H9 (cell line): Measurements from ENCODE around the gene DERA. TPM values are rescaled to one million over a fixed set of nuclear protein-coding genes. Genes with fewer than 3 reads are reported as not detected.
"Not testable (repeated sequence)": the region's sequence is repeated elsewhere in the genome, so short reads cannot be mapped to it uniquely, and the experiment has no call there.

Experiments used
- DNase-seq: peaks from one replicate; pipeline ENCODE4 v3.0.0-alpha.2; 2017
- H2AFZ ChIP-seq: one replicate; pipeline ENCODE4 v1.6.1; 2013; ENCODE audit warnings: mild to moderate bottlenecking, low read length, control low read depth, moderate library complexity
- H2AK5ac ChIP-seq: 2 replicates; pipeline ENCODE4 v1.6.1; 2013; ENCODE audit warnings: low read length, control low read depth, mixed read lengths; ENCODE audit not compliant: insufficient read length
- H2BK120ac ChIP-seq: one replicate; pipeline ENCODE4 v1.6.1; 2013; ENCODE audit warnings: low read depth, mild to moderate bottlenecking, low read length, control low read depth, inconsistent platforms; ENCODE audit not compliant: poor library complexity, severe bottlenecking
- H2BK12ac ChIP-seq: 2 replicates; pipeline ENCODE4 v1.6.1; 2013; ENCODE audit warnings: low read length, control low read depth, mixed read lengths, low read depth; ENCODE audit not compliant: insufficient read length
- H2BK15ac ChIP-seq: 2 replicates; pipeline ENCODE4 v1.6.1; 2013; ENCODE audit warnings: low read depth, low read length, control low read depth
- H2BK20ac ChIP-seq: one replicate; pipeline ENCODE4 v1.6.1; 2013; ENCODE audit warnings: low read depth, mild to moderate bottlenecking, low read length, control low read depth, inconsistent platforms; ENCODE audit not compliant: poor library complexity, severe bottlenecking
- H2BK5ac ChIP-seq: 2 replicates; pipeline ENCODE4 v1.6.1; 2013; ENCODE audit warnings: low read length, control low read depth, mixed read lengths; ENCODE audit not compliant: insufficient read length
- H3K14ac ChIP-seq: 2 replicates; pipeline ENCODE4 v1.6.1; 2013; ENCODE audit warnings: low read length, control low read depth; ENCODE audit not compliant: insufficient read depth
- H3K18ac ChIP-seq: 2 replicates; pipeline ENCODE4 v1.6.1; 2013; ENCODE audit warnings: low read depth, mild to moderate bottlenecking, mixed read lengths, low read length, control low read depth; ENCODE audit not compliant: insufficient read length
- H3K23ac ChIP-seq: 2 replicates; pipeline ENCODE4 v1.6.1; 2013; ENCODE audit warnings: low read length, control low read depth, mixed read lengths, low read depth; ENCODE audit not compliant: insufficient read length
- H3K23me2 ChIP-seq: 2 replicates; pipeline ENCODE4 v1.6.1; 2013; ENCODE audit warnings: low read depth, mild to moderate bottlenecking, mixed read lengths, low read length, control low read depth; ENCODE audit not compliant: insufficient read length, poor library complexity, severe bottlenecking
- H3K27ac ChIP-seq: 2 replicates; pipeline ENCODE4 v1.5.1; 2013; ENCODE audit warnings: low read length, control low read depth, mixed read lengths, low read depth; ENCODE audit not compliant: insufficient read length
- H3K27me3 ChIP-seq: 2 replicates; pipeline ENCODE4 v1.6.1; 2013; ENCODE audit warnings: low read length, control low read depth, inconsistent platforms; ENCODE audit not compliant: insufficient read depth
- H3K4ac ChIP-seq: 2 replicates; pipeline ENCODE4 v1.6.1; 2013; ENCODE audit warnings: low read depth, mild to moderate bottlenecking, control low read depth, inconsistent platforms, low read length, moderate library complexity
- H3K4me1 ChIP-seq: 2 replicates; pipeline ENCODE4 v1.6.1; 2013; ENCODE audit warnings: low read length, control low read depth, inconsistent platforms; ENCODE audit not compliant: insufficient read depth
- H3K4me2 ChIP-seq: 2 replicates; pipeline ENCODE4 v1.6.1; 2013; ENCODE audit warnings: low read length, control low read depth, mixed read lengths; ENCODE audit not compliant: insufficient read length, insufficient read depth
- H3K56ac ChIP-seq: 2 replicates; pipeline ENCODE4 v1.6.1; 2013; ENCODE audit warnings: low read depth, mild to moderate bottlenecking, mixed read lengths, low read length, control low read depth; ENCODE audit not compliant: insufficient read length
- H3K79me1 ChIP-seq: 2 replicates; pipeline ENCODE4 v1.6.1; 2013; ENCODE audit warnings: low read depth, mild to moderate bottlenecking, moderate library complexity, low read length, control low read depth, inconsistent platforms; ENCODE audit not compliant: insufficient read depth, poor library complexity, severe bottlenecking
- H3K79me2 ChIP-seq: 2 replicates; pipeline ENCODE4 v1.6.1; 2013; ENCODE audit warnings: low read length, control low read depth, inconsistent platforms; ENCODE audit not compliant: insufficient read depth
- H3K9ac ChIP-seq: 2 replicates; pipeline ENCODE4 v1.6.1; 2013; ENCODE audit warnings: low read length, control low read depth, mixed read lengths; ENCODE audit not compliant: insufficient read length; ENCODE audit errors: extremely low read depth
- H3K9me3 ChIP-seq: one replicate; pipeline ENCODE4 v1.6.1; 2013; ENCODE audit warnings: low read depth, low read length, inconsistent platforms; ENCODE audit not compliant: control insufficient read depth
- H3T11ph ChIP-seq: one replicate; pipeline ENCODE4 v1.6.1; 2013; ENCODE audit warnings: mild to moderate bottlenecking, low read length, control low read depth, inconsistent platforms
- H4K20me1 ChIP-seq: one replicate; pipeline ENCODE4 v1.6.1; 2013; ENCODE audit not compliant: control insufficient read depth, insufficient read length, insufficient read depth
- H4K5ac ChIP-seq: 2 replicates; pipeline ENCODE4 v1.6.1; 2013; ENCODE audit warnings: low read depth, mild to moderate bottlenecking, mixed read lengths, low read length, control low read depth; ENCODE audit not compliant: insufficient read length
- H4K8ac ChIP-seq: replicated peaks from 2 replicates; pipeline ENCODE4 v1.6.1; 2013; ENCODE audit warnings: low read length, control low read depth, mixed read lengths, low read depth; ENCODE audit not compliant: insufficient read length
- H4K91ac ChIP-seq: 2 replicates; pipeline ENCODE4 v1.6.1; 2013; ENCODE audit warnings: low read depth, mild to moderate bottlenecking, moderate library complexity, mixed read lengths, low read length, control low read depth; ENCODE audit not compliant: insufficient read length
- H3K27ac Mint-ChIP-seq, 3 experiments: 2 replicates in 2 of 3; 3 replicates in 1 of 3; pipeline ENCODE4 v1.8.0; 2020 to 2021; ENCODE audit warnings: mixed read lengths in 3 of 3, mild to moderate bottlenecking in 1 of 3, moderate library complexity in 1 of 3
- H3K27me3 Mint-ChIP-seq: 2 replicates; pipeline ENCODE4 v1.8.0; 2021; ENCODE audit warnings: low read depth, mild to moderate bottlenecking, moderate library complexity, mixed read lengths
- H3K36me3 Mint-ChIP-seq, 3 experiments: 2 replicates in 2 of 3; 3 replicates in 1 of 3; pipeline ENCODE4 v1.8.0; 2020 to 2021; ENCODE audit warnings: low read depth in 3 of 3, mixed read lengths in 3 of 3; ENCODE audit not compliant: insufficient read depth in 1 of 3
- H3K4me1 Mint-ChIP-seq, 2 experiments: 2 replicates each; pipeline ENCODE4 v1.8.0; 2020; ENCODE audit warnings: mixed read lengths in 2 of 2
- H3K4me3 Mint-ChIP-seq, 2 experiments: 2 replicates in 1 of 2; 3 replicates in 1 of 2; pipeline ENCODE4 v1.8.0; 2020 to 2021; ENCODE audit warnings: mild to moderate bottlenecking in 2 of 2, mixed read lengths in 2 of 2, moderate library complexity in 1 of 2
- H3K9me3 Mint-ChIP-seq, 2 experiments: 2 replicates in 1 of 2; 3 replicates in 1 of 2; pipeline ENCODE4 v1.8.0; 2020; ENCODE audit warnings: mild to moderate bottlenecking in 2 of 2, mixed read lengths in 2 of 2, moderate library complexity in 1 of 2
- CTCF ChIP-seq: fragments of 200-600 bp; sonication (generic); conservative IDR thresholded peaks from 3 replicates; pipeline ENCODE4 v1.8.0; 2021; ENCODE audit warnings: antibody characterized with exemption, mild to moderate bottlenecking
- WGBS: extraction: QIAGEN DNeasy Blood & Tissue Kit; methylation state at CpG from one replicate; pipeline ENCODE4 v1.1.7; 2013; ENCODE audit warnings: missing lambda C conversion rate, low lambda C conversion rate, mixed read lengths; ENCODE audit not compliant: insufficient read length; ENCODE audit errors: extremely low coverage; 5-methylcytosine and 5-hydroxymethylcytosine counted together
- total RNA-seq: library from RNA; stranded (reverse); gene quantifications from 2 replicates; pipeline ENCODE4 v1.2.1, GENCODE V29; 2021

Gene DERA
- total RNA-seq, 1 experiment from 2014 or later: 20.9 TPM

GRCh38 chr12:16056910-16057309 is 145.8 kb downstream of the DERA start:
- DNase-seq: no peak
- H3K79me2 ChIP-seq: no peaks in the 10 kb centered on the region
- H3K9ac ChIP-seq: no peak overlapping the region
- H3K4me1 ChIP-seq: no peaks in the 10 kb centered on the region
- H3K23ac ChIP-seq: no peak overlapping the region
- no peaks in the 10 kb centered on the region for H3K27me3 ChIP-seq
- no peak for TF ChIP-seq CTCF
- H3T11ph ChIP-seq: no peak overlapping the region
- H3K18ac ChIP-seq: no peak overlapping the region
- H3K23me2 ChIP-seq: no peaks in the 10 kb centered on the region
- H3K9me3 ChIP-seq: no peaks in the 10 kb centered on the region
- H3K4me2 ChIP-seq: no peak overlapping the region
- no peak overlapping the region for H4K8ac ChIP-seq
- no peaks in the 10 kb centered on the region for H4K20me1 ChIP-seq
- no peaks in the 10 kb centered on the region for H3K79me1 ChIP-seq
- H3K4ac ChIP-seq: no peak overlapping the region
- H3K27me3 Mint-ChIP-seq: no peaks in the 10 kb centered on the region
- no peak overlapping the region for H2BK20ac ChIP-seq
- no peaks in the 10 kb centered on the region; a peak in 1 of 4 replicates for H3K4me1 Mint-ChIP-seq
- H2AFZ ChIP-seq: no peak overlapping the region
- no peak overlapping the region for H2BK120ac ChIP-seq
- H3K27ac Mint-ChIP-seq: no peak overlapping the region
- H4K91ac ChIP-seq: no peak overlapping the region
- H4K5ac ChIP-seq: no peak overlapping the region
- H3K27ac ChIP-seq: no peak overlapping the region
- no peak overlapping the region for H3K4me3 Mint-ChIP-seq
- peaks cover 3 to 7% of the 10 kb centered on the region in 2 experiments; a peak in 4 of 5 replicates for H3K9me3 Mint-ChIP-seq
- H2AK5ac ChIP-seq: no peak overlapping the region
- H2BK12ac ChIP-seq: no peak overlapping the region
- H2BK15ac ChIP-seq: no peak overlapping the region
- H3K36me3 Mint-ChIP-seq: 0 out of 7 replicates have a peak, but pooled peaks cover 0 to 4% (median 0%) of the 10 kb centered on the region in 3 experiments
- H3K56ac ChIP-seq: no peak overlapping the region
- no CpG with 5 or more reads among the region's 6 CpGs for WGBS
- no peak overlapping the region for H2BK5ac ChIP-seq
- H3K14ac ChIP-seq: no peak overlapping the region

- H3K56ac ChIP-seq, H2BK12ac ChIP-seq, H3K36me3 Mint-ChIP-seq, H3K14ac ChIP-seq, H4K8ac ChIP-seq, DNase-seq, H3K4me3 Mint-ChIP-seq, H3K9me3 Mint-ChIP-seq, H3K23me2 ChIP-seq, H3K9me3 ChIP-seq, H3K27me3 Mint-ChIP-seq, H3K79me2 ChIP-seq, H3K4me1 Mint-ChIP-seq, H3K4ac ChIP-seq, H2BK5ac ChIP-seq, H3K4me1 ChIP-seq, H4K91ac ChIP-seq, H3K27ac ChIP-seq, H4K5ac ChIP-seq, H2BK20ac ChIP-seq, H3K9ac ChIP-seq, H3K27me3 ChIP-seq, H2AK5ac ChIP-seq, H2BK120ac ChIP-seq, H3K4me2 ChIP-seq, H3K27ac Mint-ChIP-seq, H2BK15ac ChIP-seq, H3K18ac ChIP-seq, H4K20me1 ChIP-seq, H3K79me1 ChIP-seq, H2AFZ ChIP-seq, H3T11ph ChIP-seq, H3K23ac ChIP-seq: not testable (repeated sequence)
- no CpG with 5 or more reads among the region's 34 CpGs for WGBS
These were observed 146.2 kb downstream of the DERA start for GRCh38 chr12:16057351-16057751.
